Measurements from ENCODE around the gene TMPRSS13. TPM values are rescaled to one million over a fixed set of nuclear protein-coding genes. Genes with fewer than 3 reads are reported as not detected.

The TMPRSS13 gene
- total and polyA plus RNA-seq, 2 of the 13 experiments (the other 11 are each of a cell fraction or from before 2014, with no cell fraction given): not detected

DNA sequence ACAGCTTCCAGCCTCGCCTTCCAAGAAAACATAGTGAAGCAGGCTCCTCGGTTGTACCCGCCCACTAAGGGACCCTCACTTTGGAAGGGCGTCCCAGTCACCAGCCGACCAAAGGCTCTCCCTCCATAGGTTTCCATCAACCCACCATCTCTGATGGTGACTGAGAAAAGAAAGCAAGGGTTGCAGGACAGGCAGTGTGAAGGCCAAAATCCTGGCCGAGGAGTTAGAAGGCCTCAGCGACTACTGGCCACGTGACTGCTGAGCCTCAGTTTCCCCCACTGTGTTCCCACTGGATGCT is 55.4 kb downstream of the TMPRSS13 start:
- POLR2A ChIA-PET: no interaction called here
- H2AFZ ChIP-seq (ENCODE audit: low read length): no peak overlapping the region
- BruUV-seq (replicated peaks): no TSS peak
- ATAC-seq: no peak
- peaks cover 9 to 97% of the 10 kb centered on the region in 2 experiments for H3K27me3 ChIP-seq (ENCODE audit: control insufficient read depth in 1 of 2, insufficient read depth in 2 of 2, low read length in 2 of 2)
- no peaks in the 10 kb centered on the region for H4K20me1 ChIP-seq (ENCODE audit: insufficient read depth, low read length)
- no peak overlapping the region for H3K4me3 ChIP-seq (replicated peaks in 1 of 3; ENCODE audit: insufficient read depth in 1 of 3, low read depth in 2 of 3, low read length in 3 of 3)
- CTCF ChIA-PET (ENCODE audit: low intra/inter-chr PET ratio, low total read pairs): no interaction called here
- intact Hi-C loops (cut with micrococcal nuclease; ENCODE audit: unreplicated experiment) (no loop called here), in situ Hi-C loops (cut with HindIII; ENCODE audit: extremely low pct_ligation_motif_present, low pct_unique_long_range_greater_than_20kb) (no loop called here)
- no peak overlapping the region for H3K4me2 ChIP-seq (ENCODE audit: low read depth, low read length)
- no peak overlapping the region for H3K27ac ChIP-seq (ENCODE audit: extremely low read length, insufficient read depth, low read length)
- H3K9me3 ChIP-seq (ENCODE audit: low read length): no peaks in the 10 kb centered on the region
- FAIRE-seq: no peak
- no peak overlapping the region for H3K9ac ChIP-seq (ENCODE audit: insufficient read depth, low read depth, low read length)
- H3K36me3 ChIP-seq (replicated peaks in 1 of 2; ENCODE audit: control insufficient read depth in 1 of 2, insufficient read depth in 2 of 2, low read length in 2 of 2): no peaks in the 10 kb centered on the region
- H3K79me2 ChIP-seq (ENCODE audit: insufficient read depth, low read length): no peaks in the 10 kb centered on the region
- TF ChIP-seq NCOA1 (CRISPR knock-in tag; IDR thresholded peaks at IDR 0.05) (no peak), ZNF232 (CRISPR knock-in tag; IDR thresholded peaks at IDR 0.05; ENCODE audit: borderline replicate concordance) (no peak), THAP9 (CRISPR knock-in tag; IDR thresholded peaks at IDR 0.05; ENCODE audit: borderline replicate concordance) (no peak), NONO (IDR thresholded peaks at IDR 0.05) (no peak), NONO (CRISPR knock-in tag; conservative IDR thresholded peaks at IDR 0.05) (no peak), ZNF18 (CRISPR knock-in tag; IDR thresholded peaks at IDR 0.05; ENCODE audit: insufficient replicate concordance) (no peak), GTF2F1 (IDR thresholded peaks at IDR 0.05; ENCODE audit: low read length) (no peak), MED13 (CRISPR knock-in tag; IDR thresholded peaks at IDR 0.05) (no peak), PHB2 (IDR thresholded peaks at IDR 0.05; ENCODE audit: partially characterized antibody) (no peak), ZNF253 (CRISPR knock-in tag; IDR thresholded peaks at IDR 0.05; ENCODE audit: borderline replicate concordance) (no peak), ARNTL (CRISPR knock-in tag; IDR thresholded peaks at IDR 0.05) (no peak), HDAC6 (IDR thresholded peaks at IDR 0.05; ENCODE audit: low read depth, low read length) (no peak), SNAI1 (CRISPR knock-in tag; IDR thresholded peaks at IDR 0.05; ENCODE audit: borderline replicate concordance) (no peak), ZNF431 (CRISPR knock-in tag; IDR thresholded peaks at IDR 0.05; ENCODE audit: borderline replicate concordance, low read depth) (no peak)
- TF ChIP-seq, protein P1, sequence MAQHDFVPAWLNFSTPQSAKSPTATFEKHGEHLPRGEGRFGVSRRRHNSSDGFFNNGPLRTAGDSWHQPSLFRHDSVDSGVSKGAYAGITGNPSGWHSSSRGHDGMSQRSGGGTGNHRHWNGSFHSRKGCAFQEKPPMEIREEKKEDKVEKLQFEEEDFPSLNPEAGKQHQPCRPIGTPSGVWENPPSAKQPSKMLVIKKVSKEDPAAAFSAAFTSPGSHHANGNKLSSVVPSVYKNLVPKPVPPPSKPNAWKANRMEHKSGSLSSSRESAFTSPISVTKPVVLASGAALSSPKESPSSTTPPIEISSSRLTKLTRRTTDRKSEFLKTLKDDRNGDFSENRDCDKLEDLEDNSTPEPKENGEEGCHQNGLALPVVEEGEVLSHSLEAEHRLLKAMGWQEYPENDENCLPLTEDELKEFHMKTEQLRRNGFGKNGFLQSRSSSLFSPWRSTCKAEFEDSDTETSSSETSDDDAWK (CRISPR knock-in tag; IDR thresholded peaks at IDR 0.05): no peak
- no peaks in the 10 kb centered on the region for H3K4me1 ChIP-seq (ENCODE audit: insufficient read depth, low read length)
- 13% methylated on average over 8 of the region's 8 CpGs for WGBS (ENCODE audit: low lambda C conversion rate)
- DNase-seq (ENCODE audit: low spot score): no peak

Data from HepG2 (cell line).